Common myeloid progenitor, CD34-positive (primary cell): ENCODE measurements around the gene EGLN3. TPM values are rescaled to one million over a fixed set of nuclear protein-coding genes. Genes with fewer than 3 reads are reported as not detected.
A peak's percentile ranks its signal among the peaks of the same experiment; 100 is the strongest.

ENCODE experiments used
- CTCF ChIA-PET: fragments of 350-600 bp; sonication (Branson Sonifier 250); formaldehyde crosslinking; loops from one replicate; lab custom pipeline; 2021; ENCODE audit warnings: antibody characterized with exemption; lab: Charles Lee
- POLR2A ChIA-PET: fragments of 350-600 bp; sonication (Branson Sonifier 250); formaldehyde crosslinking; loops from one replicate; lab custom pipeline; 2021; ENCODE audit warnings: antibody characterized with exemption; lab: Charles Lee
- DNase-seq, 3 donors: peaks; one replicate each; pipeline versions ENCODE4 v3.0.0 to v3.0.0-alpha.2; 2013
- H3K27ac ChIP-seq, 2 experiments: 1 replicate in 1 of 2; 2 replicates in 1 of 2; pipeline ENCODE4 v1.7.0; 2013; ENCODE audit warnings: inconsistent platforms in 2 of 2, low read length in 2 of 2, mild to moderate bottlenecking in 2 of 2, low read depth in 1 of 2, moderate library complexity in 1 of 2; ENCODE audit not compliant: severe bottlenecking in 2 of 2, insufficient read depth in 1 of 2, poor library complexity in 1 of 2
- H3K27me3 ChIP-seq, 5 experiments: replicated peaks in 2 of 5; 1 replicate in 3 of 5; 2 replicates in 2 of 5; pipeline versions ENCODE4 v1.6.1 to v1.7.0; 2013; ENCODE audit warnings: low read length in 4 of 5, mild to moderate bottlenecking in 2 of 5, moderate library complexity in 2 of 5, inconsistent platforms in 1 of 5; ENCODE audit not compliant: insufficient read depth in 5 of 5, control insufficient read depth in 4 of 5
- H3K36me3 ChIP-seq, 4 experiments: 1 replicate in 2 of 4; 2 replicates in 2 of 4; pipeline versions ENCODE4 v1.6.1 to v1.7.0; 2013; ENCODE audit warnings: low read length in 3 of 4, control low read depth in 1 of 4, mild to moderate bottlenecking in 1 of 4; ENCODE audit not compliant: control insufficient read depth in 4 of 4, insufficient read depth in 4 of 4
- H3K4me1 ChIP-seq, 4 experiments: 1 replicate in 3 of 4; 2 replicates in 1 of 4; pipeline versions ENCODE4 v1.6.1 to v1.7.1; 2013; ENCODE audit warnings: low read length in 3 of 4, mild to moderate bottlenecking in 3 of 4, control low read depth in 1 of 4, inconsistent platforms in 1 of 4, moderate library complexity in 1 of 4; ENCODE audit not compliant: control insufficient read depth in 4 of 4, insufficient read depth in 4 of 4; ENCODE audit errors: control extremely low read depth in 1 of 4
- H3K4me3 ChIP-seq, 7 experiments: 1 replicate in 4 of 7; 2 replicates in 3 of 7; pipeline versions ENCODE4 v1.5.1 to v1.7.0; 2013; ENCODE audit warnings: mild to moderate bottlenecking in 7 of 7, low read length in 6 of 7, moderate library complexity in 6 of 7, inconsistent platforms in 2 of 7, low read depth in 2 of 7, control low read depth in 1 of 7; ENCODE audit not compliant: insufficient read depth in 4 of 7, control insufficient read depth in 1 of 7; ENCODE audit errors: extremely low read depth in 1 of 7
- H3K9me3 ChIP-seq, 5 experiments: 1 replicate in 4 of 5; 2 replicates in 1 of 5; pipeline versions ENCODE4 v1.6.1 to v1.7.1; 2013; ENCODE audit warnings: low read length in 4 of 5, mild to moderate bottlenecking in 2 of 5, inconsistent platforms in 1 of 5, low read depth in 1 of 5, moderate library complexity in 1 of 5; ENCODE audit not compliant: control insufficient read depth in 4 of 5, insufficient read depth in 2 of 5; ENCODE audit errors: control extremely low read depth in 1 of 5
- WGBS: methylation state at CpG from one replicate; pipeline ENCODE4 v1.1.5; 2013; ENCODE audit not compliant: insufficient coverage; 5-methylcytosine and 5-hydroxymethylcytosine counted together
- polyA plus RNA-seq: library from polyadenylated mRNA; unstranded; fragments of 120-200 nt; gene quantifications from one replicate; pipeline ENCODE4 v1.2.1, GENCODE V29; 2013

The EGLN3 gene
- 8.9 TPM for polyA plus RNA-seq

DNA sequence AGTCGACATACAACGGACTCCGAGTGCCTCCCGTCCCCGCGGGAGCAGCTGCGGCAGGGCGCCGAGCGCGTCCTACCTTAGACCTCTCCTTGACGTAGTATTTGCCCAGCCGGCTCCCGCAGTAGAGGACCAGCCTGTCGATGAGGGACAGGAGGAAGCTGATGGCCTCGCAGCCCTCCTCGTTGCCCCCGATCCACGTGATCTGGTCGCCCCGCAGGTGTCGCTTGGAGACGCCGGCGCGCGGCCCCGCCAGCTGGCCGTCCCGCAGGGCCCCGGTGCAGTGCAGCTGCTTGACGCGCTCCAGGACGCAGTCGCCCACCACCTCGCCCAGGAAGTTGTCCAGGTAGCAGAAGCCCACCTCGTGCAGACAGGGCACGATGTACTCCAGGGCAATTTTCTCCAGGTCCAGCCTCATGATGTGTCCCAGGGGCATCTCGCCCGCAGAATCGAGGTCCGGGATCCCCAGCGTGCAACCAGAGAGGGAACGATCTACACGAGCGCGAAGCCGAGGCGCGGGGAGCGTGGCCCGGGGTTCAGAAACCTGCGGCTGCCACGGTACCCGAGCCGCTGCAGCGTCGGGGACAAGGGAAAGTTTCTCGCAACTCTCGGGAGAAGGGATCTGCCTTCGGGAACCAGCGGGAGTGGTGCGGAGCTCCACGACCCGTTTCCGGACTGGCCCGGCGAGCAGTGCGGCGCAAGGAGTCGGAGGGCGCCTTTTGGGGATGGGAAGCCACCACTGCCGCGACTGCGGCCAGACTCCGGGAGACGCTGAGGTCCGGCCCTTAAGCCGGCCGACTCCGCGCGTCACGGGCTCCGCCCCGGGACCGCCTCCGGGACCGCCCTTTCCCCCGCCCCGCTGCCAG lies at the start of gene EGLN3:
TSS of gene EGLN3 (minus strand) at position 755 of the 863 bp plus-strand sequence. CDS start at position 433, 322 bp downstream.
- ChIA-PET CTCF (interaction anchor here (0.9 to 1.5 kb wide), 4 partner anchors 9 to 101 kb away, joined by 3 to 4 read pairs (median 3); no protein-coding TSS in a partner anchor), POLR2A (interaction anchor here (0.6 to 0.9 kb wide), 2 partner anchors 9 to 15 kb away, joined by 3 read pairs; no protein-coding TSS in a partner anchor)
- H3K27me3 ChIP-seq = peaks cover 0 to 14% (median 0%) of the 10 kb centered on the region in 5 experiments

GRCh38 chr14:34000396-34000795 lies 49.5 kb upstream of the EGLN3 start:
- DNase-seq = no peak
- no peak overlapping the region for H3K4me3 ChIP-seq
- H3K9me3 ChIP-seq = no peaks in the 10 kb centered on the region
- WGBS = 98% methylated on average over 4 of the region's 4 CpGs
- peaks cover 0 to 16% (median 4%) of the 10 kb centered on the region in 4 experiments for H3K4me1 ChIP-seq
- ChIA-PET CTCF (no interaction called here), POLR2A (interaction anchor here (1.0 kb wide), 1 partner anchor 13 kb away, joined by 3 read pairs; no protein-coding TSS in a partner anchor)
- no peaks in the 10 kb centered on the region for H3K27me3 ChIP-seq
- no peak overlapping the region for H3K27ac ChIP-seq
- no peaks in the 10 kb centered on the region for H3K36me3 ChIP-seq

More for the DNA sequence above, at the start of gene EGLN3:
- H3K27ac ChIP-seq = peak within 1 kb of the TSS in 1 of 2 experiments; percentile 60
- no peaks in the 10 kb centered on the region for H3K36me3 ChIP-seq
- DNase-seq = peak; percentile 57 to 76 (median 57)
- no peaks in the 10 kb centered on the region for H3K9me3 ChIP-seq
- peaks cover 12 to 49% (median 26%) of the 10 kb centered on the region in 4 experiments for H3K4me1 ChIP-seq
- WGBS = under 1% methylated on average over 81 of the region's 91 CpGs
- H3K4me3 ChIP-seq = peak within 1 kb of the TSS; percentile 55 to 83 (median 70)

DNA sequence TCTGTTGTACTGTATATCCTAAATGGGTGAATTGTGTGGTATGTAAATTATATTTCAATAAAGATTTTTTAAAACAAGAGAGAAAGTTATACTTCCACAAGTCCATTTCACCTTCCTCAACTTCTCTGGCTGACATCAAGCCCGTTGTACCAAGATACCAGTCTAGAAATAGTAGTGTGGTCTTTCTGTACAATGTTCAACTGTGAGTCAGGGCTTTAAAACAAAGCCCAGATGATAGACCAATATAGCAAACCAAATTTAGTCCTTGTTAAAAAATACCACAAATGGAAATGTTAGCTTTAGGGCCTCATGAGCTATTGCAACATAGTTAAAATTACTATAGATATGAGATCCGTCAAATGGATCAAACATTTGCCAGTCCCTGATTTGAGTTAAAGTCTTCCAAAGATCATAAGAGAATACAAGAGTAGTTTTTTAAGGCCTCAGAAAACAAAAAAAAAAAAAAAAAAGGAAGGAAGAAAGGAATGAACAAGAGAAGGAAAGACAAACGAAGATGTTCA lies 49.0 kb upstream of the EGLN3 start:
- Histone ChIP-seq H3K4me1 (peaks cover 0 to 10% (median under 1%) of the 10 kb centered on the region in 4 experiments), H3K27ac (no peak overlapping the region), H3K27me3 (no peaks in the 10 kb centered on the region), H3K36me3 (no peaks in the 10 kb centered on the region), H3K4me3 (no peak overlapping the region), H3K9me3 (no peaks in the 10 kb centered on the region)
- WGBS = no CpG with 5 or more reads among the region's 3 CpGs
- POLR2A ChIA-PET = interaction anchor here (1.0 kb wide), 1 partner anchor 14 kb away, joined by 3 read pairs; no protein-coding TSS in a partner anchor
- DNase-seq = no peak
- CTCF ChIA-PET = no interaction called here

- H3K27ac ChIP-seq = no peak overlapping the region
- H3K4me1 ChIP-seq = peaks cover 0 to 4% (median 0%) of the 10 kb centered on the region in 4 experiments
- no peak overlapping the region for H3K4me3 ChIP-seq
- 40% methylated on average over 1 of the region's 2 CpGs for WGBS
- DNase-seq = peak in 1 of 3 donors; percentile 38
- no peaks in the 10 kb centered on the region for H3K27me3 ChIP-seq
- no peaks in the 10 kb centered on the region for H3K36me3 ChIP-seq
- H3K9me3 ChIP-seq = no peaks in the 10 kb centered on the region
- ChIA-PET POLR2A (no interaction called here), CTCF (no interaction called here)
Observed at GRCh38 chr14:33997611-33998010, 46.7 kb upstream of the EGLN3 start.

DNA sequence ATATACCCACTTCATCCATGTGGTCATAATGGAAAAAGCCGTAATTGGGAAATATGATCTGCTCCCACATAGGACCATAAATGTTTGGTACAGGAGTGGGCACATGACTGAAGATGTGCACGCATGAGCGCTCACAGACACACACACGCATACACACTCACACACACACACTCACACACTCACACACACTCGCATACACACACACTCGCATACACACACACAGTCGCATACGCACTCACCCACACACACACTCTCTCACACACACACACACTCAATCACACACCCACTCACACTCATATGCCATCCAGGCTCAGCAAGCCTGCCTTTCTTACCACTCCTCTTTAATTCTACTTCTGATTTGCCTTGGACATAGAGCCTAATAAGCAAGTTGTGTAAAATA lies 45.6 kb upstream of the EGLN3 start:
- no peak overlapping the region for H3K27ac ChIP-seq
- POLR2A ChIA-PET = no interaction called here
- no peak for DNase-seq
- H3K27me3 ChIP-seq = no peaks in the 10 kb centered on the region
- no peaks in the 10 kb centered on the region for H3K9me3 ChIP-seq
- CTCF ChIA-PET = no interaction called here
- H3K36me3 ChIP-seq = no peaks in the 10 kb centered on the region
- peaks cover 0 to 4% (median 0%) of the 10 kb centered on the region in 4 experiments for H3K4me1 ChIP-seq
- WGBS = no CpG with 5 or more reads among the region's 8 CpGs
- no peak overlapping the region for H3K4me3 ChIP-seq

GRCh38 chr14:33993246-33993645 lies 42.4 kb upstream of the EGLN3 start:
- CTCF ChIA-PET = interaction anchor here (1.2 kb wide), 1 partner anchor 19 kb away, joined by 3 read pairs; no protein-coding TSS in a partner anchor

More at GRCh38 chr14:33993246-33993645, 42.4 kb upstream of the EGLN3 start:
- POLR2A ChIA-PET = no interaction called here
- no peak overlapping the region for H3K4me3 ChIP-seq
- no peak for DNase-seq
- H3K27ac ChIP-seq = no peak overlapping the region
- no peaks in the 10 kb centered on the region for H3K9me3 ChIP-seq
- H3K27me3 ChIP-seq = no peaks in the 10 kb centered on the region
- H3K4me1 ChIP-seq = peaks cover 0 to 8% (median 0%) of the 10 kb centered on the region in 4 experiments
- no peaks in the 10 kb centered on the region for H3K36me3 ChIP-seq
- no CpG with 5 or more reads among the region's 1 CpG for WGBS
